Body of pancreas (tissue), 4 donors: ENCODE data around the gene STPG4. TPM values are rescaled to one million over a fixed set of nuclear protein-coding genes. Genes with fewer than 3 reads are reported as not detected.

ENCODE experiments used
- ATAC-seq: fragments of 150-250 bp; one replicate; pipeline ENCODE4 v1.9.1; 2016
- DNase-seq, 4 donors: peaks; one replicate each; pipeline ENCODE4 v3.0.0-alpha.2; 2019
- H3K27ac ChIP-seq, 4 donors: fragments of 200-600 bp; sonication (generic); 1 replicate in 3 of 4; 2 replicates in 1 of 4; pipeline versions ENCODE4 v1.5.1 to v1.6.1; 2016 to 2019; ENCODE audit warnings: mild to moderate bottlenecking in 1 of 4, mixed read lengths in 1 of 4, moderate library complexity in 1 of 4
- H3K27me3 ChIP-seq, 2 donors: fragments of 200-600 bp; sonication (generic); one replicate each; pipeline ENCODE4 v1.6.0; 2016; ENCODE audit warnings: mild to moderate bottlenecking in 1 of 2
- H3K36me3 ChIP-seq, 2 donors: fragments of 200-600 bp; sonication (generic); replicated peaks in 1 of 2; 2 replicates each; pipeline ENCODE4 v1.5.1; 2016; ENCODE audit warnings: low read depth in 2 of 2; ENCODE audit not compliant: insufficient read depth in 1 of 2
- H3K4me1 ChIP-seq: fragments of 200-600 bp; sonication (generic); one replicate; pipeline ENCODE4 v1.6.0; 2016
- H3K4me3 ChIP-seq, 2 donors: fragments of 200-600 bp; sonication (generic); 1 replicate in 1 of 2; 2 replicates in 1 of 2; pipeline ENCODE4 v1.5.1; 2016 to 2019
- H3K9me3 ChIP-seq, 3 donors: fragments of 200-600 bp; sonication (generic); 1 replicate in 2 of 3; 2 replicates in 1 of 3; pipeline ENCODE4 v1.5.1; 2016
- POLR2A ChIP-seq, 3 donors: fragments of 450-650 bp; IDR thresholded peaks; one replicate each; pipeline ENCODE4 v1.6.1; 2016; ENCODE audit warnings: antibody characterized with exemption in 3 of 3, mild to moderate bottlenecking in 2 of 3
- WGBS, 2 donors: methylation state at CpG; one replicate each; pipeline ENCODE4 v1.1.5; 2017; 5-methylcytosine and 5-hydroxymethylcytosine counted together
- intact Hi-C: fragments of 100-400 bp; cut with DNase I; formaldehyde crosslinking; loops from one replicate; pipeline ENCODE4 v1.15.1; 2023
- total RNA-seq, 2 donors: library from RNA; depleted of rRNA; stranded (reverse); fragments of >200 nt; gene quantifications; one replicate each; pipeline ENCODE4 v1.1.0, GENCODE V29; 2016
- TF ChIP-seq, protein P1 (sequence below), 7 experiments: fragments of 450-650 bp in 4 of 7; fragments of 200-600 bp in 3 of 7; sonication (generic) in 3 of 7; IDR thresholded peaks; one replicate each; pipeline ENCODE4 v1.5.1; 2016 to 2019; ENCODE audit warnings: antibody characterized with exemption in 7 of 7

The STPG4 gene
- total RNA-seq, 2 donors from 2014 or later, result not detected

DNA sequence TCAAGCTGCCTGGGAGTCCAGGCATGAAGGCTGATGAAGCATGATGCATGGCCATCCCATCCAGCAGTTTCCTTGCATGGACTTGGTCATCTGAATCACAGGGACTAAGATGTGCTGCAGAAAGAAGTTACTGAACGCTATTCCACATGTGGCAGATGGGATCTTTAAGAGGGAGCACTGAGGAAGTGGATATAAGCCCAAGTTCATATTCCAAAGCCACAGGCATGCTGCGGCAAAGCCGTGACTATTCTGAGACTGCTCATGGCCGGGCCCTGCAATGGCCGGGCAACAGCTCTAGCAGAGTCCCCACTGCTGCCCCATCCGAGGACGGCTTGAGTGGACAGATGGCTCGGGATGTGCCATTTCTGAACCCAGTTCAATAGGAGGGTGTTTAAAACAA is 61.5 kb downstream of the STPG4 start:
- no peak overlapping the region for H3K27ac ChIP-seq
- intact Hi-C loops, result no loop called here

DNA sequence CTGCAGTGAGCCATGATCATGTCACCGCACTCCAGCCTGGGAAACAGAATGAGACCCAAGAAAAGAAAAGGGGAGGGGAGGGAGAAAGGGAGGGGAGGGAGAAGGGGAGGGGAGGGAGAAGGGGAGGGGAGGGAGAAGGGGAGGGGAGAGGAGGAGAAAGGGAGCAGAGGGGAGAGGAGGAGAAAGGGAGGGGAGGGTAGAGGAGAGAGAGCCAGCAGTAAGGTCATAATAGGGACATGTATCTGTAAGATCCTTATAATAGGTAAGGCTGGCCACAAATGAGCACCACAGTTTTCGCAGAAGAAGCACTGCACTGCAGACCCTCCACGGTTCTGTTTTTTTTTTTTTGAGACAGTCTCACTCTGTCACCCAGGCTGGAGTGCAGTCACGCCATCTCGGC is 62.6 kb downstream of the STPG4 start:
- H3K4me3 ChIP-seq, result no peak overlapping the region
- H3K36me3 ChIP-seq, result no peaks in the 10 kb centered on the region
- 84 to 88% methylated on average over 5 of the region's 5 CpGs for WGBS, 2 donors
- no peaks in the 10 kb centered on the region for H3K9me3 ChIP-seq
- TF ChIP-seq, protein P1, sequence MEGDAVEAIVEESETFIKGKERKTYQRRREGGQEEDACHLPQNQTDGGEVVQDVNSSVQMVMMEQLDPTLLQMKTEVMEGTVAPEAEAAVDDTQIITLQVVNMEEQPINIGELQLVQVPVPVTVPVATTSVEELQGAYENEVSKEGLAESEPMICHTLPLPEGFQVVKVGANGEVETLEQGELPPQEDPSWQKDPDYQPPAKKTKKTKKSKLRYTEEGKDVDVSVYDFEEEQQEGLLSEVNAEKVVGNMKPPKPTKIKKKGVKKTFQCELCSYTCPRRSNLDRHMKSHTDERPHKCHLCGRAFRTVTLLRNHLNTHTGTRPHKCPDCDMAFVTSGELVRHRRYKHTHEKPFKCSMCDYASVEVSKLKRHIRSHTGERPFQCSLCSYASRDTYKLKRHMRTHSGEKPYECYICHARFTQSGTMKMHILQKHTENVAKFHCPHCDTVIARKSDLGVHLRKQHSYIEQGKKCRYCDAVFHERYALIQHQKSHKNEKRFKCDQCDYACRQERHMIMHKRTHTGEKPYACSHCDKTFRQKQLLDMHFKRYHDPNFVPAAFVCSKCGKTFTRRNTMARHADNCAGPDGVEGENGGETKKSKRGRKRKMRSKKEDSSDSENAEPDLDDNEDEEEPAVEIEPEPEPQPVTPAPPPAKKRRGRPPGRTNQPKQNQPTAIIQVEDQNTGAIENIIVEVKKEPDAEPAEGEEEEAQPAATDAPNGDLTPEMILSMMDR (IDR thresholded peaks at IDR 0.05), result no peak
- TF ChIP-seq POLR2A (IDR thresholded peaks at IDR 0.05), result no peak
- H3K4me1 ChIP-seq, result no peaks in the 10 kb centered on the region
- DNase-seq (no peak), ATAC-seq (no peak)
- intact Hi-C loops, result no loop called here
- H3K27me3 ChIP-seq, result no peaks in the 10 kb centered on the region
- H3K27ac ChIP-seq, result no peak overlapping the region

More for the DNA sequence above, 61.5 kb downstream of the STPG4 start:
- ATAC-seq (no peak), DNase-seq (no peak)
- TF ChIP-seq POLR2A (IDR thresholded peaks at IDR 0.05), result no peak
- TF ChIP-seq, protein P1 (IDR thresholded peaks at IDR 0.05), result no peak
- WGBS, 2 donors, result 93 to 95% methylated on average over 8 of the region's 8 CpGs
- no peaks in the 10 kb centered on the region for H3K9me3 ChIP-seq
- no peaks in the 10 kb centered on the region for H3K4me1 ChIP-seq
- H3K27me3 ChIP-seq, result no peaks in the 10 kb centered on the region
- H3K4me3 ChIP-seq, result no peak overlapping the region
- no peaks in the 10 kb centered on the region for H3K36me3 ChIP-seq

DNA sequence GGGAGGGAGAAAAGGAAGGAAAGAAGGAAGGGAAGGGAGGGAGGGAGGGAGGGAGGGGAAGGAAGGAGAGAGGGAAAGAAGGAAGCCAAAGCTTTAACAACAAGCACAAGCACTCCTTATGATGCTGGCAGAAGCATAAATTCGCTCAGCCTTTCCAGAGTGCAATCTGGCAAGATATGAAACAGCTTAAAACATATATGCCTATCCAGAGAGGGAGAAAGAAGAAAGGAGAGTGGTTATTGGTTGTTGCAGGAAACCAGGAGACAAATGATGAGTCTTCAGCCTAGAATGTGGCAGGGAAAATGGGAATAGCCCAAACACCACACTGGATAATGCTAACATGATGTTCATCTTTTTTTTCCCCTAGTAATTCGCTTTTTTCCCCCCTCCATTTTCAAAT is 64.0 kb downstream of the STPG4 start:
- TF ChIP-seq, protein P1 (IDR thresholded peaks at IDR 0.05), result no peak
- no peak for TF ChIP-seq POLR2A (IDR thresholded peaks at IDR 0.05)
- no peak overlapping the region for H3K4me3 ChIP-seq
- ATAC-seq, result no peak
- no peak for DNase-seq
- H3K9me3 ChIP-seq, result no peaks in the 10 kb centered on the region
- intact Hi-C loops, result no loop called here
- peaks cover 2% of the 10 kb centered on the region for H3K4me1 ChIP-seq
- H3K27ac ChIP-seq, result no peak overlapping the region
- H3K36me3 ChIP-seq, result no peaks in the 10 kb centered on the region
- WGBS, 2 donors, result 71 to 83% methylated on average over 2 of the region's 2 CpGs
- no peaks in the 10 kb centered on the region for H3K27me3 ChIP-seq

DNA sequence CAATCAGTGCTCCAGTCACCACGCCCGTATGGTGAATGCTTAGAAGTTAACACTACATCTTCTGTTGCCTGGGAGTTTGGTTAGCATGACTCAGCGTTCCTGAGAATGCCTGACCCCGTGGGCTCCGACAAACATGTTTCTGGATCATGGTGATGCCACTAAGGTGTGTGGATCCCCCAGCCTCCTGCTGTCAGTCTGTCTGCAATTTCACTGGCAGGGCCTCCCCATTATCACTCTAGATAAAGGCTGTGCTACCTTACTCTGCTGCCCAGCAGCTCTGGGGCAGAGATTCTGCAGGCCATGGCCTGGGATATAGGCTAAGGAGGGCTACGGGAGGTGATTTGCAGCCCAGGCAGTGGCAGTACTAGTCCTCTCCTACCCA is 66.0 kb downstream of the STPG4 start:
- H3K27ac ChIP-seq, result no peak overlapping the region
- H3K36me3 ChIP-seq, result no peaks in the 10 kb centered on the region
- H3K9me3 ChIP-seq, result no peaks in the 10 kb centered on the region
- no peaks in the 10 kb centered on the region for H3K27me3 ChIP-seq
- TF ChIP-seq, protein P1 (IDR thresholded peaks at IDR 0.05), result no peak
- no peak for TF ChIP-seq POLR2A (IDR thresholded peaks at IDR 0.05)
- DNase-seq, result no peak
- no peak overlapping the region for H3K4me3 ChIP-seq
- H3K4me1 ChIP-seq, result peaks cover 10% of the 10 kb centered on the region
- no peak for ATAC-seq
- WGBS, 2 donors, result 68 to 82% methylated on average over 6 of the region's 6 CpGs
- intact Hi-C loops, result no loop called here

DNA sequence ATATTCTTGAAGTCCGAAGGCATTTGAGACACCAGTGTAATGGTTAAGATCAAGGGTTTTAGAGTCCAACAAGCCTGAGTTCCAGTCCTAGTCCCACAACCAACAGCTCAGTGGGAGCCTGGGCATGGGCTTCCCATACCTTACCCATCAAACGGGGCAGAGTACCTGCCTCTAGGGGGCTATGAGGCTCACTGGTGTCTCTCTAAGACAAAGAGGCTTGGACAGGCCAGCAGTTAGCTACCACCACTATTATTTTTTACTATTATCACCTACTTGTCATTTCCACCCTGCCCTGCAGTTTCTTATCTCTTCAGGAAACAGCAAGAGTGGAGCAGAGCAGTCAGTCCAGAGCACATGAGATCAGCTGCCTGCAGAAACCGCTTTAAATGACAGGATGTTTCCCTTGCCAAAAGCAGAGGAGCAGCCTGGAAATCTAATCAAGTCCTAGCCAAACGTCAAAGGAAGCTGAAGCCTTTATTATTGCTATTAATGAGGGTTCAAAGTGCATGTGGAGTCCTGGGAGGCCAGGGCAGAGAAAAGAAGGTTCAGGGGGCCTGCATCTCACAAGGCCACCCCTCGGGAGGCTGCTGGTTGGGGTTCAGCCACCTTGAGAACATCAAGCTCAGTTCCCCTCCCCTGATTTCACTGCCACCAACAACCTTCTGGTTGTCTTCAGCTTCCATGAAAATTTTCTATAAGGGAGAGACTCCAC is 66.6 kb downstream of the STPG4 start:
- DNase-seq, result no peak
- TF ChIP-seq, protein P1 (IDR thresholded peaks at IDR 0.05), result no peak
- TF ChIP-seq POLR2A (IDR thresholded peaks at IDR 0.05), result no peak
- ATAC-seq, result peak; percentile 43
- no peak overlapping the region for H3K27ac ChIP-seq
- peaks cover 13% of the 10 kb centered on the region for H3K4me1 ChIP-seq
- no peaks in the 10 kb centered on the region for H3K9me3 ChIP-seq
- H3K36me3 ChIP-seq, result no peaks in the 10 kb centered on the region
- WGBS, 2 donors, result 52 to 64% methylated on average over 5 of the region's 5 CpGs
- no peaks in the 10 kb centered on the region for H3K27me3 ChIP-seq
- no peak overlapping the region for H3K4me3 ChIP-seq
- intact Hi-C loops, result no loop called here
